Panc1 (cell line): ENCODE data around the gene OPN1MW3. TPM values are rescaled to one million over a fixed set of nuclear protein-coding genes. Genes with fewer than 3 reads are reported as not detected.

Experiments
- ATAC-seq: fragments of 200-7000 bp; cut with Tn5 transposase; 2 replicates; pipeline ENCODE4 v1.9.1; 2020; ENCODE audit warnings: mild to moderate bottlenecking, moderate library complexity
- BruUV-seq: library from RNA; stranded (reverse); fragments of 400-500 nt; replicated peaks from 2 replicates; lab custom pipeline; 2021; lab: Mats Ljungman, UMichigan
- CTCF ChIA-PET: fragments of 300-600 bp; sonication (Branson Sonifier 250); formaldehyde crosslinking; loops from one replicate; lab custom pipeline; 2022; ENCODE audit warnings: antibody characterized with exemption; lab: Charles Lee
- POLR2A ChIA-PET: fragments of 300-600 bp; sonication (Branson Sonifier 250); formaldehyde crosslinking; loops from one replicate; lab custom pipeline; 2022; ENCODE audit warnings: antibody characterized with exemption; lab: Charles Lee
- DNase-seq: peaks from one replicate; pipeline ENCODE4 v3.0.0-alpha.2; 2010; ENCODE audit warnings: low read depth, low spot score
- H3K27ac ChIP-seq: 2 replicates; pipeline ENCODE4 v1.5.1; 2011; ENCODE audit warnings: mild to moderate bottlenecking, low read length, inconsistent platforms
- H3K27me3 ChIP-seq: fragments of 200-500 bp; sonication (Bioruptor generic); 2 replicates; pipeline ENCODE4 v1.6.0; 2014; ENCODE audit warnings: low read length, inconsistent platforms; ENCODE audit not compliant: control insufficient read depth, insufficient read depth
- H3K36me3 ChIP-seq: fragments of 200-500 bp; sonication (Bioruptor generic); 2 replicates; pipeline ENCODE4 v1.5.1; 2014; ENCODE audit warnings: inconsistent platforms, mild to moderate bottlenecking, low read length, moderate library complexity; ENCODE audit not compliant: control insufficient read depth, insufficient read depth
- H3K4me1 ChIP-seq: 2 replicates; pipeline ENCODE4 v1.5.1; 2011; ENCODE audit warnings: inconsistent platforms, mild to moderate bottlenecking, low read length, moderate library complexity; ENCODE audit not compliant: control insufficient read depth, insufficient read depth
- H3K4me3 ChIP-seq, 2 experiments: 2 replicates each; pipeline ENCODE4 v1.5.1; 2011 to 2012; ENCODE audit warnings: low read depth in 2 of 2, low read length in 2 of 2, mild to moderate bottlenecking in 2 of 2, inconsistent platforms in 1 of 2, moderate library complexity in 1 of 2
- H3K9me3 ChIP-seq: fragments of 200-500 bp; sonication (Bioruptor generic); 2 replicates; pipeline ENCODE4 v1.5.1; 2014; ENCODE audit warnings: low read depth, mild to moderate bottlenecking, inconsistent platforms, low read length, moderate library complexity; ENCODE audit not compliant: control insufficient read depth, insufficient read depth
- CTCF ChIP-seq: fragments of 450-650 bp; IDR thresholded peaks from 2 replicates; pipeline ENCODE4 v1.5.1; 2017; ENCODE audit warnings: mild to moderate bottlenecking
- POLR2AphosphoS5 ChIP-seq: IDR thresholded peaks from 2 replicates; pipeline ENCODE4 v1.6.1; 2012; ENCODE audit warnings: mild to moderate bottlenecking, low read depth, low read length, moderate library complexity
- REST ChIP-seq, 2 experiments: IDR thresholded peaks; 2 replicates each; pipeline ENCODE4 v1.6.1; 2011 to 2012; ENCODE audit warnings: low read depth in 2 of 2, control low read depth in 1 of 2, low read length in 1 of 2, mild to moderate bottlenecking in 1 of 2, moderate library complexity in 1 of 2; ENCODE audit not compliant: insufficient read depth in 1 of 2
- SIN3A ChIP-seq: IDR thresholded peaks from 2 replicates; pipeline ENCODE4 v1.6.1; 2012; ENCODE audit warnings: low read depth, mild to moderate bottlenecking, low read length, moderate library complexity, borderline replicate concordance; ENCODE audit not compliant: insufficient read depth
- TCF7L2 ChIP-seq: IDR thresholded peaks from 2 replicates; pipeline ENCODE4 v1.6.1; 2011; ENCODE audit warnings: mild to moderate bottlenecking, low read depth, low read length, inconsistent platforms
- in situ Hi-C: cut with HindIII; loops from 2 replicates; pipeline ENCODE4 v1.10.0; 2016; ENCODE audit warnings: low sequenced_read_pairs, low pct_unique_long_range_greater_than_20kb
- intact Hi-C: fragments of 100-400 bp; cut with micrococcal nuclease; formaldehyde crosslinking; loops from one replicate; pipeline ENCODE4 v1.10.0; 2022; ENCODE audit not compliant: unreplicated experiment
- total RNA-seq: library from RNA; stranded (reverse); gene quantifications from one replicate; pipeline ENCODE4 v1.2.1, GENCODE V29; 2021; ENCODE audit not compliant: unreplicated experiment

The OPN1MW3 gene
- total RNA-seq, 1 experiment from 2014 or later: not detected

DNA sequence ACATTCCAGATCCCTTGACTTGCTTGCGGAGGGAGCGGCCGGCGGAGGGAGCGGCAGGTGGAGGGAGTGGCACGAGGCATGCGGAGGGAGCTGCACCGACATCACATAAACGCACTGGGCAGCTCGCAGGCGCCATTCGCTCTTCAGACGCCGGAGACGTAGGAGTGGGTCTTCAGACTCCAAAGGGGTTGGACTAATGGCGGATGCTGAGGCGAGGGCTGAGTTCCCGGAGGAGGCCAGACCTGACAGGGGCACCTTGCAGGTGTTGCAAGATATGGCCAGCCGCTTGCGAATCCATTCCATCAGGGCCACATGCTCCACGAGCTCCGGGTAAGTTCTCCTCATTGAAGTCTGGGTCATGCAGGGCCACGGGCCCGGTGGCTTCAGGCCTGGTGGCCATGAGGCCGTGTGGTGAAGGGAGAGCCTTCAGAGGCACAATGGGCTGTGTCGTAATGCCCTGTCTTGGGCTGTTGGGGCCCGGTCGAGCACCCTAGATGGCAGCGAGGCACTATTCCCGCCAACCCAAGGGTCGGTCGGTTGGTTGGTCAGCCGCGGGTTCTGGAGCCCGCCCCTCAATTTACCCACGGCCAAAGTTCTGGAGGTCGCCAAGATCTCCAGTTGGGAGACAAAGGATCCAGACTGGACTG lies 38.4 kb downstream of the OPN1MW3 start, which contains the start of gene TKTL1:
Gene TKTL1 (plus strand): TSS at position 132 of the 647 bp plus-strand sequence. CDS start 65 bp downstream, at position 197.
- H3K4me1 ChIP-seq: no peaks in the 10 kb centered on the region
- ATAC-seq (no peak), DNase-seq (no peak)
- H3K4me3 ChIP-seq: no peak within 1 kb of the TSS
- TF ChIP-seq POLR2AphosphoS5: no peak
- no peak for TF ChIP-seq CTCF
- TF ChIP-seq SIN3A: no peak
- no peak for TF ChIP-seq TCF7L2
- TF ChIP-seq REST (IDR thresholded peaks at IDR 0.05; ENCODE audit: insufficient read depth in 1 of 2, low read depth in 2 of 2, low read length in 1 of 2): no peak
- no peaks in the 10 kb centered on the region for H3K27me3 ChIP-seq
- ChIA-PET POLR2A (no interaction called here), CTCF (no interaction called here)
- H3K36me3 ChIP-seq: no peaks in the 10 kb centered on the region
- intact Hi-C loops (no loop called here), in situ Hi-C loops (no loop called here)
- H3K27ac ChIP-seq: no peak within 1 kb of the TSS
- H3K9me3 ChIP-seq: no peaks in the 10 kb centered on the region
- no TSS peak for BruUV-seq

DNA sequence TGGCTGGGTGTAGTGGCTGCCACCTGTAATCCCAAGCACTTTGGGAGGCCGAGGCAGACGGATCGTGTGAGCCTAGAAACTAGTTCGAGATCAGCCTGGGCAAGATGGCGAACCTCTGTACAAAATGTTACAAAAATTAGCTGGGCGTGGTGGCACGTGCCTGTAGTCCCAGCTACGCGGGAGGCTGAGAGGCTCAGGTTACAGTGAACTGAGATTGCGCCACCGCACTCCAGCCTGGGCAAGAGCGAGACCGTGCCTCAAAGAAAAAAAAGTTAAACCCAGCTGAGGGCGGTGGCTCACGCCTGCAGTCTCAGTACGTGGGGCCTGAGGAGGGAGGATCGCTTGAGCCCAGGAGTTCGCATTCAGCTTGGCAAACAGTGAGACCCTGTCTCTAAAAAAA lies 39.3 kb downstream of the OPN1MW3 start:
- Histone ChIP-seq H3K27ac (no peak overlapping the region), H3K36me3 (no peaks in the 10 kb centered on the region), H3K4me3 (no peak overlapping the region), H3K27me3 (no peaks in the 10 kb centered on the region), H3K9me3 (no peaks in the 10 kb centered on the region), H3K4me1 (no peaks in the 10 kb centered on the region)
- TF ChIP-seq CTCF (no peak), POLR2AphosphoS5 (no peak)
- CTCF ChIA-PET: interaction anchor here (0.6 kb wide), 1 partner anchor 257 kb away, joined by 4 read pairs; no protein-coding TSS in a partner anchor
- in situ Hi-C loops: no loop called here
- intact Hi-C loops: no loop called here
- DNase-seq (no peak), ATAC-seq (no peak)
- BruUV-seq: no TSS peak
- POLR2A ChIA-PET: no interaction called here
